ENCODE results near the gene DNAJB7.

DNA sequence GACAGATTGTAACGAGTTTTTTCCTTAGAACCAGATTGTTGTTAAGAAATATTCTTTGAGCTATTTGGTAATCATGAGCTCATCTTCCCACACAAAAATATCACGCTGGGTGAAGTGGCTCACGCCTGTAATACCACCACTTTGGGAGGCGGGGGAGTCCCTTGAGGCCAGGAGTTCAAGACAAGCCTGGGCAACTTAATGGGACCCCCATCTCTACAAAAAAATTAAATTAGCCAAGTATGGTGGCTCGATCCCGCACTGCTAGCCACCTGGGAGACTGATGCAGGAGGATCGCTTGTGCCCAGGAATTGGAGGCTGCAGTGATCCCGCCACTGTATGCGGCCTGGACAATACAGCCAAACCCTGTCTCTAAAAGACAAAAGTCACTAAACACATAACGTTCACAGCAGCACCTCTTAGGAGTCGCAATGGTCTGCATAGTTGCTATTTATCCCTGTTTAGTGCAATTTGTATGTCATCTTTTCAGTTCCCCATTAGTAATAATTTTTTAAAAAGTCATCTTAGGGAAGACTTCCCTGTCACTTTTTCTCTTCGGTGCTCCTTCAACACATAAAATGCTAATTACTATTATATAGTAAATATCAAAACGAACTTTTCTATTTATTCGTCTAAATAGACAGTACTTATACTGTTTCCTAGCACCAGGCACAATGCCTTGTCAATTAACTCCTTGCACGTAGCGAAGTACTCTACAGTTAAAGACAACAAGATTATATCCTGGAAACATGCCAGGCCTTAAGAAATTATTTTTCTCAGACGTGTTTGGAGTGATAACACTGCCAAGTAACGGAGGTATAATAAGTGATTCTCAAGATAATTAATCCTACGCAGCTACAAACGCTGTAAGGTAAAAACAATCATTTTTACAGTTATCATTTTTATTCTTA lies 6.6 kb downstream of the DNAJB7 start:
- TF ChIP-seq CTCF (IDR thresholded peaks at IDR 0.05; ENCODE audit: low read depth, low read length) (no peak), EZH2phosphoT487 (IDR thresholded peaks at IDR 0.05; ENCODE audit: low read depth) (no peak)

All from OCI-LY3 (cell line).